GM18498 (cell line): ENCODE data around the gene SALL4.
"Not testable (repeated sequence)": the region's sequence is repeated elsewhere in the genome, so short reads cannot be mapped to it uniquely, and the experiment has no call there.

ENCODE experiments used
- ATAC-seq: cut with Tn5 transposase; IDR thresholded peaks from one replicate; pipeline ENCODE4 v1.9.1; 2021; ENCODE audit warnings: mild to moderate bottlenecking, moderate library complexity; ENCODE audit not compliant: unreplicated experiment

Gene SALL4

GRCh38 chr20:51740308-51740707 lies 62.0 kb downstream of the SALL4 start:
- ATAC-seq: not testable (repeated sequence)

DNA sequence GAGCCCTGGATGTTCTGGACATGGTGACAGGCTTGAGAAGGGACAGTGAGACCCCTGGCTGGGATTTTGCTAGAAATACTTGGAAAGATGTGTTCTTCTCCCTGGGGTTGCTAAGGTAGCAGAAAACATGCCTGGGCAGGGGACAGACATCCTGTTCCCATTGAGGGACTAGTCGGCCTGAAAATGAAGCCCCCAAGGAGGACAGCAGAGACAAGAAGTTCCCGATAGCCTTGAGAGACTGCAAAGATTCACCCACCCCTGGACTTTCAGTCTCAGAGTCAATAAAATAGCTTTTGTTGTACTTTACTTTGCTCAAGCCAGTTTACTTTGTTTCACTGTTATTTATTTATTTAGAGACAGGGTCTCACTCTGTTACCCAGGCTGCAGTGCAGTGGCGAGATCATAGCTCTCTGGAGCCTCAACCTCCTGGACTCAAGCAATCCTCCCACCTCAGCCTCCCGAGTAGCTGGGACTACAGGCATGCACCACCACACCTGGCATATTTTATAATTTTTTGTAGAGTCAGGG lies 62.5 kb downstream of the SALL4 start:
- ATAC-seq: no peak

DNA sequence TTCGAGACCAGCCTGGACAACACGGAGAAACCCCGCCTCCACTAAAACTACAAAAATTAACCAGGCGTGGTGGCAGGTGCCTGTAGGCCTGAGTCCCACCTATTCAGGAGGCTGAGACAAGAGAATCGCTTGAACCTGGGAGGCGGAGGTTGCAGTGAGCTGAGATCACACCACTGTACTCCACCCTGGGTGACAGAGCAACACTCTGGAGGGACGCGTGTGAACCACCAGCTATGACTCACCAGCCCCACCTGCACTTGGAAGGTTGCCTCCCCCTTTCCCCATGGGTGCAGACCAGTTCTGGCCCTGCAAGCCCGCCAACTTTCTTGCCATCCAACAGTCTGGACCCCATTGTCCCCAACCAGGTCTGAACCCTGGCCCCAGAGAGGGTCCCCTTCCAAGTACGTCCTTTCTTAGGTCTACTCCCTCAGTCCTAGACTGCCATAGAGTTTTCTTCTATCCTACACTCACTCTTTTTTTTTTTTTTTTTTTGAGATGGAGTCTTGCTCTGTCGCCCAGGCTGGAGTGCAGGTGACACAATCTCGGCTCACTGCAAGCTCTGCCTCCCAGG lies 63.4 kb downstream of the SALL4 start:
- no peak for ATAC-seq

GRCh38 chr20:51738261-51738660 lies 64.1 kb downstream of the SALL4 start:
- ATAC-seq: not testable (repeated sequence)

DNA sequence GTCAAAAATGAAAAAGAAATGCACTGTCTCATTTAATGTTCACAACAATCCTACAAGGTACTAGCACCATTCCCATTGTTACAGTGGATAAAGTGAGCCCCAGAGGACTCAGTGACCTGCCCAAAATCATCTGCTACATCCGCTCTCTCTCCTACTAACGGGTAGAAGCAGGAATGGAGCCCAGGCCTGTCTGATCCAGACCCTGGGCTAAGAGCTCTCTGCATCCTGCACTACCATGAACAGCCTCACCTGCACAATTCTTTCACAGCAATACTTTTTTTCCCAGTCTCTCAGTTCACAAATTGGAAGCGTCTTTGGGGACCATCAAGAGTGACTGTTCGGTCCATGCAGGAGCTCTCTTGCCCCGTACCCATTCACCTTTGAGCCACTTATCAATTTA lies 65.4 kb downstream of the SALL4 start:
- ATAC-seq: no peak

GRCh38 chr20:51735728-51736600 lies 66.4 kb downstream of the SALL4 start:
- no peak for ATAC-seq

DNA sequence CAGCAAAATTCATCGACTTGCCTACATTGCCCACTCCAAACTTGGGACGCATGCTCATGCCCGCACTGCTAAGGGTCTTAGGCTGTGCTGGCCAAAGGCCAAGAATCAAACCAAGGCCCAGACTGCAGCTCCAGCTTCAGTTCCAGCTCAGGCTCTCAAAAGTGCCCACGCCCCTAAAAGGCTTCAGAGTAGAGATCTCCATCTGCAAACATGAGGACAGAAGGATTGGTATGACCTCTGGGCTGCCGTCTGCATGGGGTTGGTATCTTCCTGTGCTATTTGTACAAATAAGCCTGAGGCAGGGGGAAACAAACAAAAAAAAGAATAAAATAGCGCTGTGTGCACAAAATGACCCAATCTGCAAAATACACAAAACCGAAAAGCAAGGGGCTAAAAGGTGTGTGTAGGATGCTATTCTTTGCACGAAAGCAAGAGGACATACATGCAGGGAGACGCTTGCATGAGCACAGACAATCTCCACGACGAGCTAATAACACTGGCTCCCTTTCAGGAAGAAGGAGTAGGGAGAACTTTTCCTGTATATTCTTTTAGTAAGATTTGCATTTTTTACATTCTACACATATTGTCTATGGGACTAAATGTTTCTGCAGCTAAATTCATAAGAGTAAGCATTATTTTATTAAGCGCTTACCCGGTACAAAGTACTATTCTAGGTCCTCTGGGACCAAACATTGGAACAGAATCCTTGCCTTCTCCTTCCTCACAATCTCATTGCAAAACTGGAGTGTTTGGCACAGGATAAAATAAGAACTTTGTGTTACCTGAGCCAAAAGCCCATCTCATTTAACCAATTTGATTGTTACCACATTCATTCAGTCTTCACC lies 67.2 kb downstream of the SALL4 start:
- ATAC-seq: no peak

- no peak for ATAC-seq
Observed at GRCh38 chr20:51733070-51733469, 69.3 kb downstream of the SALL4 start.
